ENCODE data around the gene FAM168B.

DNA sequence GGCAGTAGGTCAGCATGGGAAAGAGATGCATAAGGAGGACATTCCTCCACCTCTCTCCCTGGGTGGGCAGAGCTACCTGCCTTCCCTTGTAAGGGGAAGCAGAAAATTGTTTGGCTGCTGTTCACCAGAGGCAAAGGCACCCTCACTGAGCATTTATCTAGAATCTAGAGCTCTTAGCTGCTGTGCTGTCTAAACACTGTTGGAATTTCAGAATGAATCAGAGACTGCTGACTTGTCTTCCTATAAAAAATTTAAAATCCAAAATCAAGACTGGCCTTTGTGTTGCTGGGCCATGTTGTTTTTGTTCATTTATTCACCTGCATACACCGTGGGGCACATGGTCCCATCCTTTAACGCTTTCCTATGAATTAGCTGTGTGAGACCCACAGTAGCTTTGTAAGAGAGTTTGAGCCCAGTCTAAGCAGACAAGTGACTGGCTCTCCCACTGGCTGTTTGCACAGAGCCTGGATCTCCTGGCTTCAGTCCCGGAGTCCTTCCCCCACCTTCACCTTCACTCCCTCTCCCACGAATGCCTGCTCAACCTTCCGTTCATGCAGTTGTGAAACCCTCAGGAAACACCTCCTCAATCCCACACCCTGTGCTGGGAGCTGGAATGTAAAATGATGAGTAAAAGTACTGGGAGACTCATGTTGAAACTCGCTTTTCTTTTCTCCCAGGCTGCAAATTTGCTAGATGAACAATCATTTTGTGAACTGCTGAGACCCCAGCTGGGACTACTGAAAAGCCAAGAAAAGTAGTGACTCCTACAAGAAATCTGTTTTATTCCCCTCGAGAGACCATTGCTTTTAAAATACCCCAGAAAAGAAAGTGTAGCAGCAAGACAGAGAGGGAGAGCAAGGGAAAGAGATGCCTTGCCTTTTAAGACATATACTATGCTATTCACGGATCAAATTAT is 76.2 kb downstream of the FAM168B start:
- no peak for TF ChIP-seq EZH2 (IDR thresholded peaks at IDR 0.05)
- TF ChIP-seq POLR2AphosphoS5 (IDR thresholded peaks at IDR 0.05; ENCODE audit: borderline replicate concordance, low read depth, low read length), result no peak

Measured in SK-N-MC (cell line).